K562 (cell line): ENCODE data around the gene OXT. TPM values are rescaled to one million over a fixed set of nuclear protein-coding genes. Genes with fewer than 3 reads are reported as not detected.

Experiments used
- ATAC-seq: fragments of 200-7000 bp; cut with Tn5 transposase; 3 replicates; pipeline ENCODE4 v1.9.1; 2020; ENCODE audit warnings: moderate library complexity
- BruUV-seq: library from RNA; stranded (reverse); fragments of 400-500 nt; replicated peaks from 2 replicates; lab custom pipeline; 2021; lab: Mats Ljungman, UMichigan
- CTCF ChIA-PET: fragments of 300-600 bp; formaldehyde crosslinking; extraction: SDS; loops from one replicate; lab custom pipeline; 2021; ENCODE audit warnings: low intra/inter-chr PET ratio; lab: Yijun Ruan, JAX
- POLR2A ChIA-PET: fragments of 300-600, 350-650 bp; sonication (Branson Sonifier 250); formaldehyde crosslinking; extraction: SDS; loops from one replicate; lab custom pipeline; 2021; ENCODE audit warnings: antibody characterized with exemption, inconsistent platforms; lab: Yijun Ruan, JAX
- DNase-seq, 4 experiments: peaks; one replicate each; pipeline versions ENCODE4 v3.0.0 to v3.0.0-alpha.2; 2011 to 2018; ENCODE audit warnings: low spot score in 3 of 4, mixed read lengths in 3 of 4; ENCODE audit errors: extremely low read depth in 1 of 4
- FAIRE-seq: peaks from 2 replicates; lab custom pipeline; 2011; peaks lifted over from hg19 to GRCh38; lab: Jason Lieb, UNC
- H2AFZ ChIP-seq: 2 replicates; pipeline ENCODE4 v1.6.0; 2011; ENCODE audit warnings: low read depth, low read length, control low read depth, inconsistent platforms
- H3K27ac ChIP-seq: fragments of 200-600 bp; 3 replicates; pipeline ENCODE4 v1.8.0; 2011; ENCODE audit warnings: low read depth, mild to moderate bottlenecking, control low read depth, inconsistent platforms, low read length, moderate library complexity, mixed read lengths; ENCODE audit errors: extremely low read depth
- H3K27me3 ChIP-seq, 2 experiments: fragments of 300-600 bp in 1 of 2; 2 replicates in 1 of 2; 3 replicates in 1 of 2; pipeline versions ENCODE4 v1.6.0 to v1.8.0; 2011; ENCODE audit warnings: inconsistent platforms in 2 of 2, low read length in 2 of 2, mild to moderate bottlenecking in 1 of 2, mixed read lengths in 1 of 2, moderate library complexity in 1 of 2; ENCODE audit not compliant: control insufficient read depth in 2 of 2, insufficient read depth in 2 of 2
- H3K36me3 ChIP-seq: fragments of 300-600 bp; 3 replicates; pipeline ENCODE4 v1.8.0; 2011; ENCODE audit warnings: mild to moderate bottlenecking, low read length, inconsistent platforms; ENCODE audit not compliant: control insufficient read depth, insufficient read depth
- H3K4me1 ChIP-seq, 2 experiments: fragments of 200-600 bp in 1 of 2; replicated peaks in 1 of 2; 2 replicates in 1 of 2; 3 replicates in 1 of 2; pipeline versions ENCODE4 v1.5.1 to v1.8.0; 2011; ENCODE audit warnings: inconsistent platforms in 2 of 2, low read length in 2 of 2, mild to moderate bottlenecking in 1 of 2, mixed read lengths in 1 of 2, moderate library complexity in 1 of 2; ENCODE audit not compliant: control insufficient read depth in 2 of 2, insufficient read depth in 2 of 2
- H3K4me2 ChIP-seq: 2 replicates; pipeline ENCODE4 v1.6.1; 2011; ENCODE audit warnings: low read length, control low read depth, inconsistent platforms, mixed read lengths; ENCODE audit not compliant: insufficient read depth
- H3K4me3 ChIP-seq: fragments of 200-600 bp; sonication (generic), shearing (Covaris generic); 2 replicates; pipeline ENCODE4 v1.5.1; 2016; ENCODE audit warnings: control low read depth, inconsistent platforms
- H3K79me2 ChIP-seq: fragments of 200-600 bp; 3 replicates; pipeline ENCODE4 v1.8.0; 2011; ENCODE audit warnings: low read length, inconsistent platforms; ENCODE audit not compliant: control insufficient read depth, insufficient read depth
- H3K9ac ChIP-seq, 2 experiments: 2 replicates each; pipeline versions ENCODE4 v1.6.0 to v1.6.1; 2011; ENCODE audit warnings: low read depth in 2 of 2, low read length in 2 of 2, control low read depth in 1 of 2, inconsistent platforms in 1 of 2, mild to moderate bottlenecking in 1 of 2, mixed read lengths in 1 of 2; ENCODE audit not compliant: insufficient read depth in 1 of 2
- H3K9me1 ChIP-seq: one replicate; pipeline ENCODE4 v1.6.0; 2011; ENCODE audit warnings: inconsistent platforms, mild to moderate bottlenecking, low read length, moderate library complexity; ENCODE audit not compliant: control insufficient read depth, insufficient read depth
- H3K9me3 ChIP-seq: replicated peaks from 2 replicates; pipeline ENCODE4 v1.5.1; 2011; ENCODE audit warnings: low read depth, low read length, inconsistent platforms; ENCODE audit not compliant: control insufficient read depth, insufficient read depth
- H4K20me1 ChIP-seq: replicated peaks from 2 replicates; pipeline ENCODE4 v1.6.1; 2011; ENCODE audit warnings: low read length, inconsistent platforms, mixed read lengths; ENCODE audit not compliant: control insufficient read depth, insufficient read depth
- AFF1 ChIP-seq, 2 experiments: fragments of 450-650 bp; IDR thresholded peaks; 2 replicates each; pipeline ENCODE4 v1.6.1; 2018; ENCODE audit warnings: mild to moderate bottlenecking in 2 of 2, low read depth in 1 of 2; ENCODE audit not compliant: partially characterized antibody in 2 of 2
- CTCF ChIP-seq, 3 experiments: IDR thresholded peaks in 2 of 3; conservative IDR thresholded peaks in 1 of 3; 2 replicates each; pipeline ENCODE4 v1.5.1; 2011 to 2012; ENCODE audit warnings: low read length in 3 of 3, mild to moderate bottlenecking in 3 of 3, control low read depth in 2 of 3, improper control_type of control experiment in 1 of 3, inconsistent platforms in 1 of 3, low read depth in 1 of 3, mixed read lengths in 1 of 3, moderate library complexity in 1 of 3; ENCODE audit not compliant: insufficient read depth in 2 of 3
- DPF2 ChIP-seq: fragments of 450-650 bp; IDR thresholded peaks from 2 replicates; pipeline ENCODE4 v1.6.1; 2016
- NFIC ChIP-seq: fragments of 450-650 bp; IDR thresholded peaks from 2 replicates; pipeline ENCODE4 v1.6.1; 2017; ENCODE audit warnings: mild to moderate bottlenecking, inconsistent platforms
- NRF1 ChIP-seq, 2 experiments: fragments of 450-650 bp; IDR thresholded peaks in 1 of 2; conservative IDR thresholded peaks in 1 of 2; 2 replicates each; pipeline ENCODE4 v1.6.1; 2014; ENCODE audit warnings: mild to moderate bottlenecking in 2 of 2
- RAD21 ChIP-seq, 2 experiments: fragments of 250-450 bp in 1 of 2; fragments of 450-650 bp in 1 of 2; sonication (Bioruptor Pico) in 1 of 2; formaldehyde crosslinking in 1 of 2; IDR thresholded peaks in 1 of 2; conservative IDR thresholded peaks in 1 of 2; 2 replicates each; pipeline versions ENCODE4 v1.4.0 to v1.8.0; 2020 to 2022; ENCODE audit warnings: mild to moderate bottlenecking in 2 of 2, moderate library complexity in 1 of 2
- SMAD4 ChIP-seq: fragments of 250-450 bp; sonication (Bioruptor Pico); conservative IDR thresholded peaks from 2 replicates; pipeline ENCODE4 v1.8.0; 2021; ENCODE audit warnings: inconsistent platforms, mild to moderate bottlenecking, moderate library complexity
- SMARCC2 ChIP-seq: fragments of 450-650 bp; IDR thresholded peaks from 2 replicates; pipeline ENCODE4 v1.6.1; 2017; ENCODE audit warnings: antibody characterized with exemption, moderate library complexity, mild to moderate bottlenecking, low read depth
- SMC3 ChIP-seq: conservative IDR thresholded peaks from 2 replicates; pipeline ENCODE4 v1.6.1; 2011; ENCODE audit warnings: low read depth, low read length, improper control_type of control experiment; ENCODE audit not compliant: insufficient read depth
- ZNF384 ChIP-seq: IDR thresholded peaks from 2 replicates; pipeline ENCODE4 v1.6.1; 2012; ENCODE audit warnings: low read depth, low read length, improper control_type of control experiment
- WGBS: fragments of 100-300 bp; shearing (Covaris generic); methylation state at CpG from one replicate; pipeline ENCODE4 v1.1.6; 2016; ENCODE audit warnings: low coverage, mixed read lengths; ENCODE audit not compliant: insufficient coverage; ENCODE audit errors: missing lambda C conversion rate; 5-methylcytosine and 5-hydroxymethylcytosine counted together
- in situ Hi-C: fragments of 300-500 bp; cut with MboI; formaldehyde crosslinking; loops from 4 replicates; pipeline ENCODE4 v1.15.0; 2018; ENCODE audit warnings: inconsistent platforms, mixed read lengths
- intact Hi-C: fragments of 100-400 bp; cut with micrococcal nuclease; formaldehyde crosslinking; loops from 2 replicates; pipeline ENCODE4 v1.14.2; 2022
- polyA plus RNA-seq, 8 experiments: library from polyadenylated mRNA; depleted of rRNA in 4 of 8; stranded (reverse) in 5 of 8; unstranded in 3 of 8; fragments of >200 nt; fragmentation: Nextera tagmentation in 2 of 8; fragmentation: Illumina TruSeq in 1 of 8; extraction: Ambion mirVana in 2 of 8; extraction: Trizol in 1 of 8; gene quantifications; 2 replicates each; pipeline versions ENCODE4 v1.2.1 to v1.2.3, GENCODE V29; 2011 to 2014; ENCODE audit warnings: inconsistent platforms in 1 of 8, missing spikeins in 1 of 8
- total RNA-seq, 7 experiments: library from RNA; depleted of rRNA in 6 of 7; stranded (reverse); fragments of >200 nt in 6 of 7; fragmentation: Illumina TruSeq in 2 of 7; extraction: Trizol in 2 of 7; gene quantifications; 2 replicates each; pipeline versions ENCODE4 v1.2.1 to v1.2.3, GENCODE V29; 2011 to 2021; ENCODE audit warnings: low replicate concordance in 1 of 7

Gene OXT
- total and polyA plus RNA-seq, 9 of the 15 experiments (the other 6 are each of a cell fraction or from before 2014, with no cell fraction given), result not detected

GRCh38 chr20:3115190-3116107 is 44.0 kb downstream of the OXT start:
- no peaks in the 10 kb centered on the region for H3K9me3 ChIP-seq
- ChIA-PET CTCF (interaction anchor here (0.6 to 2.6 kb wide), 4 partner anchors 62 to 202 kb away, joined by 3 to 10 read pairs (median 3); no protein-coding TSS in a partner anchor), POLR2A (interaction anchor here (0.7 kb wide), 1 partner anchor 20 kb away, joined by 3 read pairs; no protein-coding TSS in a partner anchor)
- no peak overlapping the region for H2AFZ ChIP-seq
- H3K79me2 ChIP-seq, result no peaks in the 10 kb centered on the region
- FAIRE-seq, result peak; percentile 70
- in situ Hi-C loops, result no loop called here
- no peaks in the 10 kb centered on the region for H3K27me3 ChIP-seq
- BruUV-seq, result no TSS peak
- intact Hi-C loops, result loop anchor here (2.0 kb wide), 1 partner anchor 61 kb away; no protein-coding TSS in a partner anchor
- H3K9me1 ChIP-seq, result no peaks in the 10 kb centered on the region
- ATAC-seq, result peak; percentile 65
- peaks cover 3% of the 10 kb centered on the region; the same call in 1 of the 2 replicates for H4K20me1 ChIP-seq
- H3K27ac ChIP-seq, result no peak overlapping the region
- 42% methylated on average over 20 of the region's 30 CpGs for WGBS
- H3K4me2 ChIP-seq, result no peak overlapping the region
- H3K36me3 ChIP-seq, result peaks cover 8% of the 10 kb centered on the region; the same call in 2 of the 3 replicates
- peak; percentile 51 to 78 (median 72) for DNase-seq
- no peak overlapping the region for H3K4me3 ChIP-seq
- peaks cover 0 to 8% of the 10 kb centered on the region in 2 experiments; a peak in 4 of 5 replicates for H3K4me1 ChIP-seq
- H3K9ac ChIP-seq, result no peak overlapping the region
- TF ChIP-seq AFF1 (IDR thresholded peaks at IDR 0.05; ENCODE audit: low read depth in 1 of 2, partially characterized antibody in 2 of 2) (no peak), SMARCC2 (no peak), DPF2 (no peak), ZNF384 (peak; percentile 98), CTCF (IDR thresholded peaks at IDR 0.05 in 2 of 3, conservative IDR thresholded peaks at IDR 0.05 in 1 of 3; ENCODE audit: insufficient read depth in 2 of 3, low read depth in 1 of 3, low read length in 3 of 3) (peak; percentile 70 to 79 (median 76)), SMAD4 (CRISPR knock-in tag) (no peak), RAD21 (CRISPR knock-in tag; conservative IDR thresholded peaks at IDR 0.05 in 1 of 2, IDR thresholded peaks at IDR 0.05 in 1 of 2) (peak in 1 of 2 experiments; percentile 29; a peak in 2 of 4 replicates), NFIC (no peak), SMC3 (peak; percentile 64), NRF1 (conservative IDR thresholded peaks at IDR 0.05 in 1 of 2, IDR thresholded peaks at IDR 0.05 in 1 of 2) (no peak)
